Glomerular visceral epithelial cell (primary cell): ENCODE data around the gene EIF4G3.
"Not testable (repeated sequence)": the region's sequence is repeated elsewhere in the genome, so short reads cannot be mapped to it uniquely, and the experiment has no call there.

Source experiments
- DNase-seq: peaks from one replicate; pipeline ENCODE4 v3.0.0-alpha.2; 2016; ENCODE audit errors: extremely low spot score

The EIF4G3 gene

GRCh38 chr1:20948101-20948500 is 228.6 kb downstream of the EIF4G3 start:
- no peak for DNase-seq

DNA sequence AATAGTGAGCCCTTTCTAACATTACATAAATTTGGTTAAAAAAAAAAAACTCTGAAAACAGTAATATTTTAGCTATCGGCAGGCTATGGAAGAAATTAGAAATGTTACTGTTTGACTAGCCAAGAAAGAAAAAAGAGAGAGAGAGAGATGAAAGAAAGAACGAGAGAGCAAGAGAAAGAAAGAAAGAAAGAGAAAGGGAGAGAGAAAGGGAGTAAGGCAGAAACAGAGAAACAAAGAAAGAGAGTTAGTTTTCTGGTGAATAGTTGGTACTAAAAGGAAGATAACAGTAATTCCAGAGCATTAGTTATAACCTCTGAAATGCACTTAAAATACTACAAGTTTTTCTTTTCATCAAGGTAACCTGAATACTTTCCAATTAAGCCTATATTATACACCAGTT is 229.3 kb downstream of the EIF4G3 start:
- no peak for DNase-seq

DNA sequence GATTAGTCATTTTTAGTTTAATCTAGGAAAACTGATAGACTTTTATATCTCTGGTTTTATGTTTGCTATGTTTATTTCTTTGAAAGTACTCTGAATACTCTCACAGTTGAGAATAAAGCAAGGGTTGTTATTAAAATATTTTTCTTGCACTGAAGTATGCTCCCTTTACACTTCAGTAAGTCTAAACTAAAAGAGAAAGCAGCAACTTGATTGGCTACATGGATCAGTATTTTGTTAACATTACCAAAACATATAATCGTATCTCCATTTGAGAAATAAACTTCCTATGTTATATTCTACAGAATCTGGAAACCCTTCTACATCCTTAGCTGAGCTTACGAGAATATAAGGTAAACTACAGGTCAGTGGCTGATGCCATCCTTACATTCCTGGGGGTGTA is 240.1 kb downstream of the EIF4G3 start:
- no peak for DNase-seq

DNA sequence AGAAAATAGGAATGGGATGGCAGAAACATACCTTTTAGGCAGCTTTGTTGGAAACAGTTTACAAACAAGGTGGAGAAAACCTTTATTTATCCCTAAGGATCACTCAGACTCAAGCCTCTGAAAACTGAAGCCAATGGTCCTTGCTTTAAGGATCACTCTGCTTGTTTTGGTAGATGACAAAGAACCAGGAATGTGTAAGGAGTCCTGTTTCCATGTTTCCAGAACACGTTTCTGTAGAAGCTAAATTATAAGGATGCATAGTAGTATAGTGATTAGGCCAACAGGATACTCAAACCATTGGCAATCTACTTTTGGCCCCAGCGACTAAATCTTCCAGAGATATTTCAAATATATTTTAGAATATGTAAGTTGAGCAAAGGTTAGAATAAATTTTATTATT is 240.5 kb downstream of the EIF4G3 start:
- no peak for DNase-seq

- no peak for DNase-seq
Measured at GRCh38 chr1:20935717-20936116, 241.0 kb downstream of the EIF4G3 start.

DNA sequence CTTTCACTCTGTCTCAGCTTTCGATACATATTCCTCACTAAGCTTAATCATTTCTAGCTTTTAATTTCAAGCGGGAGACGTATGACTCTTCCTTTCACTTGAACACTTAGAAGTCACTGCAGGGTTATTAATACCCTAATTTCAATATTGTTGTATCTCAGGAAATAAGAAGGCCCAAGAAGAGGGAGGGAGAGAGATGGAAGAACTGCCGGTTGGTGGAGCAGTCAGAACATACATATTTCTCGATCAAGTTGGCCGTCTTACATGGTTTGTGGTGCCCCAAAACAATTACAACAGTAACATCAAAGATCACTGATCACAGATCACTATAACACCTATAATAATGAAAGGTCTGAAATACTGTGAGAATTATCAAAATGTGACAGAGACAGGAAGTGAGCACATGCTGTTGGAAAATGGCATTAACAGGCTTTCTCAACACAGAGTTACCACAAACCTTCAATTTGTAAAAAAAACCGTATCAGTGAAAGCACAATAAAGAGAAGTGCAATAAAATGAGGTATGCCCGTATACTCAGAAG is 244.2 kb downstream of the EIF4G3 start:
- DNase-seq, result no peak

DNA sequence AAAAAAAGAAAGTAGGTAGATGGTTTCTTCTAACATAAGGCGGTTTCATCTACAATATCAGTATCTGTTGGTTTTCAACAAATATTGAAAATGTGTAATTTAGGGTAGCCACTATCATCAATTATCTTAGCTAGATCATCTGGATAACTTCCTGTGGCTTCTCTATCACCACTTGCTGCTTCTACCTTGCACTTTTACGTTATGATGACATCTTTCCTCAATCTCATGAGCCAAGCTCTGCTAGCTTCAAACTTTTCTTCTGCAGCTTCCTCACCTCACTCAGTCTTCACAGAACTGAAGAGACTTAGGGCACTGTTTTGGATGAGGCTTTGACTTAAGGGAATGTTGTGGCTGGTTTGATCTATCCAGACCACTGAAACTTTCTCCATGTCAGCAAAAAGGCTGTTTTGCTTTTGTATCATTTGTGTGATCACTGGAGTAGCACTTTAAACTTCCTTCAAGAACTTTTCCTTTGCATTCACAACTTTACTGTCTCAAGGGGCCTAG is 244.7 kb downstream of the EIF4G3 start:
- DNase-seq, result no peak

- no peak for DNase-seq
Measured at GRCh38 chr1:20930427-20930826, 246.3 kb downstream of the EIF4G3 start.

- DNase-seq, result no peak
Measured at GRCh38 chr1:20928146-20928545, 248.6 kb downstream of the EIF4G3 start.

- peak; percentile 4 for DNase-seq
Measured at GRCh38 chr1:20921285-20921684, 255.4 kb downstream of the EIF4G3 start.

- DNase-seq, result no peak
Measured at GRCh38 chr1:20913242-20913641, 263.5 kb downstream of the EIF4G3 start.

GRCh38 chr1:20907526-20907925 is 269.2 kb downstream of the EIF4G3 start:
- not testable (repeated sequence) for DNase-seq

DNA sequence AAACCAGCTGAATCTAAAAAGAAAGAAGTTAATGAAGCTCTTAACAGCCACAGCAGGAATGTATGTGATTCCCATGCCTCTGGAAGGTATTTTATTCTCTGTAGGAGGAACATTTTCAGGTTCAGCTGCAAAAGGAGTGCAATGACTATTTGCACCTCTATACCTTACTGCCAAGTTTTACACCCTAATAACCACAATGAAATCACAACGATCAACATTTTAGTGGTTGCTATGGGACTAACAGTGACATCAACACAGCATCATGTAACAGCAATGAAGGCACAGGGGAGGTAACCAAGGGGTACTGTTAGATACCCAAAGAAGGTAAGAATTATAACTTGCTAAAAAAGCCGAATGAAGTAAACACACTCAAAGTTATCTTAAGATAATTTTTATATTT is 273.3 kb downstream of the EIF4G3 start:
- peak; percentile 24 for DNase-seq

- DNase-seq, result no peak
Measured at GRCh38 chr1:20900056-20900455, 276.6 kb downstream of the EIF4G3 start.

- no peak for DNase-seq
Measured at GRCh38 chr1:20899154-20899972, 277.3 kb downstream of the EIF4G3 start.

DNA sequence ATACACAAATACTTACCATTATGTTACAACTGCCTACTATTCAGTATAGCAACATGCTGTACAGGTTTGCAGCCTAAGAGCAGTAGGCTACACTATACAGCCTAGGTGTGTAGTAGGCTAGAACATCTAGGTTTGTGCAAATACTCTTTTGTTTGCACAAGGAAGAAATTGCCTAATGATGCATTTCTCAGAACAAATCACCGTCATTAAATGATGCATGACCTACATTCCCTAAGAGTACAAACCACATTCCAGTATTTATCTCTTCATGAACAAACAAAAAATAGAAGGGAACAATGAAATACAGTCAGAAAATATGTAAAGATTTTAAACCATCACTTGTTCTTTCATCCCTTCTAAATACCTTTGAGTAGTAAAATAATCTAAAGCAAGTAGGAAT is 279.9 kb downstream of the EIF4G3 start:
- peak; percentile 25 for DNase-seq

- no peak for DNase-seq
Measured at GRCh38 chr1:20893931-20894330, 282.8 kb downstream of the EIF4G3 start.

DNA sequence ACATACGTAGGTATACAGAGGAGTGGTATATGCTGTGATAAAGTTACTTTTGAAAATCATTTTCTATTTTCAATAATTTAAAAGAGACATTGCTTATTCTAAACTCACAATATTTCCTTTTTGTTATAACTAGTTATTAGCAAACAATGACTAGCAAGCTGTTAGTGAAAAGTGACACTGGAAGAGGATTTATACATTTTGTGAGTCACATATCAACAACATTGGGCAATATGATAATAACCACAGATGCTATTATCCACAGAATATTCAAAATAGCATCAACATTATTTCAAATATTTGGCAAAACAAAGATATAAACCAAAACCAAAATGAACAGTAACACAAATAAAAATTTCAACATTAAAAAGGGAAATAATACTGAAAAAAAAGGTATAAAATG is 285.6 kb downstream of the EIF4G3 start:
- no peak for DNase-seq

- no peak for DNase-seq
Measured at GRCh38 chr1:20887246-20887645, 289.5 kb downstream of the EIF4G3 start.

DNA sequence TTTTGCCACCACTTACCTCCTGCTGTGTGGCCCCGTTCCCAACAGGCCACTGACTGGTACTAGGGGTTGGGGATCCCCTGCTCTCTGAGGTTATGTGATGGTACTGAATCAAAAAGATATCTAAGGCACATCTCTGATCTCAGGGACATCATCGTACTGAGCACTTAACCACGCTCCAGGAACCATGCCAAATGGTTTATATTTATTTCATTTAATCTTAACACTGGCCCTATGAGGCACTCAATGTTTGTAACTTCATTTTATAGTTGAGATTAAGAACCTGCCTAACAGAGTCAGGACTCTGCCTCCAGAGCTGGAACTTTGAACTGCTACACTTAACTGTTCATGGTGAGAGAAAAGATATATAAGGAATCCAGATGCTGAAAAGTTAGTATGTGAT is 291.6 kb downstream of the EIF4G3 start:
- DNase-seq, result peak; percentile 7

DNA sequence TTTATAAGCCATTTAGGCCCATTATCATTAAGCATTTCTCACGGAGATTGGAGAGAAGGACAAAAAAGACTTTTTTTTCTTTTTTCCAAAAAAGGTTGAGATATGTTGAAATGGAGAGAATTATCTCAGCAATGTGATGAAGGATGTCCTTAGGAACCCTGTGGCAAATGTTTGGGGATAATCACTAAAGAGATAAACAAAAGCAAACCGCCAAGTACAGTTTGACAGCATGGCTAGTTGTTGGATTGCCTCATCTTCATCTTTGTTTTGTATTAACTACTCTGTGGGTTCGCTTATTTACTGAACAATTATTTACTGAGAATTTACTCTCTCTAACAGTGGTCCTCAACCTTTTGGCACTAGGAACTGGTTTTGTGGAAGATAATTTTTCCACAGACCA is 292.2 kb downstream of the EIF4G3 start:
- no peak for DNase-seq

- no peak for DNase-seq
Measured at GRCh38 chr1:20883766-20884165, 292.9 kb downstream of the EIF4G3 start.

- DNase-seq, result no peak
Measured at GRCh38 chr1:20882837-20883236, 293.9 kb downstream of the EIF4G3 start.
